HG03060 (cell line): ENCODE results near the gene R3HCC1L.

Source experiments
- ATAC-seq: cut with Tn5 transposase; IDR thresholded peaks from one replicate; pipeline ENCODE4 v1.9.1; 2021; ENCODE audit warnings: low read depth, moderate number of reproducible peaks; ENCODE audit not compliant: unreplicated experiment

Gene R3HCC1L

GRCh38 chr10:98270073-98270740, 135.8 kb downstream of the R3HCC1L start:
- ATAC-seq: no peak

- ATAC-seq: no peak
Measured at GRCh38 chr10:98270786-98271185, 136.3 kb downstream of the R3HCC1L start.

- no peak for ATAC-seq
Measured at GRCh38 chr10:98272245-98272644, 137.8 kb downstream of the R3HCC1L start.

- no peak for ATAC-seq
Measured at GRCh38 chr10:98272656-98273055, 138.2 kb downstream of the R3HCC1L start.

- ATAC-seq: no peak
Measured at GRCh38 chr10:98273057-98273850, 138.8 kb downstream of the R3HCC1L start.

- ATAC-seq: no peak
Measured at GRCh38 chr10:98274562-98274961, 140.1 kb downstream of the R3HCC1L start.

- no peak for ATAC-seq
Measured at GRCh38 chr10:98276311-98276710, 141.9 kb downstream of the R3HCC1L start.

GRCh38 chr10:98285416-98285815, 151.0 kb downstream of the R3HCC1L start:
- ATAC-seq: no peak

- ATAC-seq: no peak
Measured at GRCh38 chr10:98286419-98286818, 152.0 kb downstream of the R3HCC1L start.

GRCh38 chr10:98287321-98287720, 152.9 kb downstream of the R3HCC1L start:
- ATAC-seq: no peak

- no peak for ATAC-seq
Measured at GRCh38 chr10:98289802-98290209, 155.3 kb downstream of the R3HCC1L start.

- no peak for ATAC-seq
Measured at GRCh38 chr10:98292971-98293370, 158.5 kb downstream of the R3HCC1L start.

GRCh38 chr10:98293550-98294269, 159.3 kb downstream of the R3HCC1L start:
- no peak for ATAC-seq

- no peak for ATAC-seq
Measured at GRCh38 chr10:98294270-98294627, 159.8 kb downstream of the R3HCC1L start.
